Left renal cortex interstitium (tissue), 4 donors: ENCODE data around the gene ATP6V0C. TPM values are rescaled to one million over a fixed set of nuclear protein-coding genes. Genes with fewer than 3 reads are reported as not detected.

Source experiments
- DNase-seq, 4 donors: peaks; one replicate each; pipeline ENCODE4 v3.0.0-alpha.2; 2013; ENCODE audit warnings: low read depth in 4 of 4, low spot score in 2 of 4, missing footprints in 1 of 4
- polyA plus RNA-seq, 4 donors: library from polyadenylated mRNA; unstranded; fragments of 120-200 nt; gene quantifications; one replicate each; pipeline ENCODE4 v1.2.1, GENCODE V29; 2013; ENCODE audit not compliant: insufficient read length in 4 of 4

The ATP6V0C gene
- polyA plus RNA-seq, 4 donors = 156 to 274 (median 248) TPM

GRCh38 chr16:2507052-2507659 lies 6.6 kb upstream of the ATP6V0C start:
- DNase-seq = no peak

GRCh38 chr16:2507665-2508064 lies 6.1 kb upstream of the ATP6V0C start:
- no peak for DNase-seq

- DNase-seq = no peak
Observed at GRCh38 chr16:2508722-2509400, 4.9 kb upstream of the ATP6V0C start.

- DNase-seq = no peak
Observed at GRCh38 chr16:2511128-2511800, 2.5 kb upstream of the ATP6V0C start.

GRCh38 chr16:2511996-2512734 lies 1.6 kb upstream of the ATP6V0C start:
- DNase-seq = no peak

- DNase-seq = no peak
Observed at GRCh38 chr16:2512735-2513404, 882 bp upstream of the ATP6V0C start.

- DNase-seq = no peak
Observed at GRCh38 chr16:2514333-2515179, 804 bp downstream of the ATP6V0C start.

GRCh38 chr16:2515180-2515851 lies 1.6 kb downstream of the ATP6V0C start:
- no peak for DNase-seq

- DNase-seq = no peak
Observed at GRCh38 chr16:2516391-2517240, 2.9 kb downstream of the ATP6V0C start.

GRCh38 chr16:2517954-2518605 lies 4.3 kb downstream of the ATP6V0C start:
- DNase-seq = no peak

- no peak for DNase-seq
Observed at GRCh38 chr16:2518823-2519710, 5.3 kb downstream of the ATP6V0C start.

GRCh38 chr16:2519711-2520080 lies 5.9 kb downstream of the ATP6V0C start:
- no peak for DNase-seq

- DNase-seq = peak in 1 of 4 donors; percentile 66
Observed at GRCh38 chr16:2520097-2520783, 6.5 kb downstream of the ATP6V0C start, which contains the start of gene AMDHD2. AMDHD2 (plus strand) TSS chr16:2520371; CDS start chr16:2520459, 88 bp downstream.

- DNase-seq = no peak
Observed at GRCh38 chr16:2520784-2521531, 7.2 kb downstream of the ATP6V0C start.

- DNase-seq = no peak
Observed at GRCh38 chr16:2523801-2524231, 10.1 kb downstream of the ATP6V0C start.
